GM21825 (cell line): Measurements from ENCODE around the gene UCP1.

Source experiments
- ATAC-seq: cut with Tn5 transposase; IDR thresholded peaks from one replicate; pipeline ENCODE4 v1.9.1; 2021; ENCODE audit warnings: mild to moderate bottlenecking, moderate library complexity; ENCODE audit not compliant: unreplicated experiment

The UCP1 gene

GRCh38 chr4:140568507-140569306, at the start of gene UCP1:
TSS of gene UCP1 (minus strand) at chr4:140568961. CDS start at chr4:140568729, 232 bp downstream.
- ATAC-seq, result no peak

GRCh38 chr4:140617499-140618248, 48.9 kb upstream of the UCP1 start:
- no peak for ATAC-seq

- ATAC-seq, result no peak
Observed at GRCh38 chr4:140615451-140615850, 46.7 kb upstream of the UCP1 start.

GRCh38 chr4:140612357-140612756, 43.6 kb upstream of the UCP1 start:
- no peak for ATAC-seq

- ATAC-seq, result no peak
Observed at GRCh38 chr4:140611854-140612253, 43.1 kb upstream of the UCP1 start.

- peak; percentile 80 for ATAC-seq
Observed at GRCh38 chr4:140609548-140610425, 41.0 kb upstream of the UCP1 start.

GRCh38 chr4:140607852-140608251, 39.1 kb upstream of the UCP1 start:
- no peak for ATAC-seq

- ATAC-seq, result no peak
Observed at GRCh38 chr4:140604544-140604943, 35.8 kb upstream of the UCP1 start.

GRCh38 chr4:140603286-140603685, 34.5 kb upstream of the UCP1 start:
- ATAC-seq, result no peak

GRCh38 chr4:140602714-140603113, 34.0 kb upstream of the UCP1 start:
- no peak for ATAC-seq

GRCh38 chr4:140600408-140600807, 31.6 kb upstream of the UCP1 start:
- no peak for ATAC-seq

- no peak for ATAC-seq
Observed at GRCh38 chr4:140595065-140595464, 26.3 kb upstream of the UCP1 start.

GRCh38 chr4:140584439-140584838, 15.7 kb upstream of the UCP1 start:
- ATAC-seq, result no peak

- no peak for ATAC-seq
Observed at GRCh38 chr4:140581078-140581477, 12.3 kb upstream of the UCP1 start.

GRCh38 chr4:140579278-140579677, 10.5 kb upstream of the UCP1 start:
- no peak for ATAC-seq

- no peak for ATAC-seq
Observed at GRCh38 chr4:140575489-140575888, 6.7 kb upstream of the UCP1 start.

GRCh38 chr4:140571620-140572019, 2.9 kb upstream of the UCP1 start:
- ATAC-seq, result no peak

GRCh38 chr4:140569307-140569638, 512 bp upstream of the UCP1 start:
- no peak for ATAC-seq

GRCh38 chr4:140559696-140560095, 9.1 kb downstream of the UCP1 start:
- ATAC-seq, result no peak

GRCh38 chr4:140557831-140558435, 10.8 kb downstream of the UCP1 start:
- ATAC-seq, result no peak
